ENCODE results near the gene NMT1.
A peak's percentile ranks its signal among the peaks of the same experiment; 100 is the strongest.

NMT1 gene

GRCh38 chr17:45032174-45032541, 29.0 kb upstream of the NMT1 start:
- Mint-ChIP-seq H3K27ac (peak overlapping the region; percentile 69 to 91 (median 76)), H3K9me3 (no peaks in the 10 kb centered on the region), H3K4me3 (peak overlapping the region in 1 of 3 experiments; percentile 3), H3K36me3 (ENCODE audit: low read depth) (peaks cover 47% of the 10 kb centered on the region), H3K27me3 (ENCODE audit: low read depth) (no peaks in the 10 kb centered on the region), H3K4me1 (peaks cover 53% of the 10 kb centered on the region)
- no peak for TF ChIP-seq CTCF (IDR thresholded peaks at IDR 0.05; ENCODE audit: unreplicated experiment in 3 of 3)

- H3K27ac Mint-ChIP-seq: peak overlapping the region; percentile 34 to 43 (median 35)
- H3K4me1 Mint-ChIP-seq: peaks cover 70% of the 10 kb centered on the region
- no peaks in the 10 kb centered on the region for H3K9me3 Mint-ChIP-seq
- no peak for TF ChIP-seq CTCF (IDR thresholded peaks at IDR 0.05; ENCODE audit: unreplicated experiment in 3 of 3)
- H3K4me3 Mint-ChIP-seq: peak overlapping the region in 1 of 3 experiments; percentile 18
- peaks cover 42% of the 10 kb centered on the region for H3K36me3 Mint-ChIP-seq (ENCODE audit: low read depth)
- H3K27me3 Mint-ChIP-seq (ENCODE audit: low read depth): no peaks in the 10 kb centered on the region
Observed at GRCh38 chr17:45034599-45034998, 26.5 kb upstream of the NMT1 start.

DNA sequence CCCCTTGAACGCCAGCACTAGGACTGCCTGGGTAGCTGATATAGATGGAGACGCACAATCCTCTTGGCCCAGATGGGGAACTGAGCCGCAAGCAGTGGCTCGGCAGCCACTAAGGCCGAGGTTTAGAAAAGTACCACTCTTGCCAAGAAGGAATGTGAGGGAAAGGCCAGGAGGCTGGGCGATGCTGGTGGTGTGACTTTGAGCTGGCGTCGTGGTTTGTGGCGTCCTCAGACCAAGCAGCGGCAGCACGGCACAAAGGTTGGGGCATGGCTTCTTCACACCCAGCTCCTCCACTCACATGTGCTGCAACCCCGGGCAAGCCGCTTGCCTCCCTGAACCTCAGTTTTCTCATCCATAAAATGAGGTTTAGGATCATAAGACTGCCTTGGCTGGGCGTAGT, 25.3 kb upstream of the NMT1 start:
- Mint-ChIP-seq H3K36me3 (ENCODE audit: low read depth) (peaks cover 34% of the 10 kb centered on the region), H3K9me3 (no peaks in the 10 kb centered on the region), H3K27me3 (ENCODE audit: low read depth) (no peaks in the 10 kb centered on the region), H3K4me3 (no peak overlapping the region), H3K4me1 (peaks cover 69% of the 10 kb centered on the region), H3K27ac (no peak overlapping the region)
- TF ChIP-seq CTCF (IDR thresholded peaks at IDR 0.05; ENCODE audit: unreplicated experiment in 3 of 3): no peak

- TF ChIP-seq CTCF (IDR thresholded peaks at IDR 0.05; ENCODE audit: unreplicated experiment in 3 of 3): no peak
- Mint-ChIP-seq H3K27me3 (ENCODE audit: low read depth) (no peaks in the 10 kb centered on the region), H3K4me1 (peaks cover 66% of the 10 kb centered on the region), H3K9me3 (no peaks in the 10 kb centered on the region), H3K36me3 (ENCODE audit: low read depth) (peaks cover 29% of the 10 kb centered on the region), H3K4me3 (no peak overlapping the region), H3K27ac (peak overlapping the region; percentile 90 to 93 (median 91))
Observed at GRCh38 chr17:45036691-45037090, 24.4 kb upstream of the NMT1 start.

DNA sequence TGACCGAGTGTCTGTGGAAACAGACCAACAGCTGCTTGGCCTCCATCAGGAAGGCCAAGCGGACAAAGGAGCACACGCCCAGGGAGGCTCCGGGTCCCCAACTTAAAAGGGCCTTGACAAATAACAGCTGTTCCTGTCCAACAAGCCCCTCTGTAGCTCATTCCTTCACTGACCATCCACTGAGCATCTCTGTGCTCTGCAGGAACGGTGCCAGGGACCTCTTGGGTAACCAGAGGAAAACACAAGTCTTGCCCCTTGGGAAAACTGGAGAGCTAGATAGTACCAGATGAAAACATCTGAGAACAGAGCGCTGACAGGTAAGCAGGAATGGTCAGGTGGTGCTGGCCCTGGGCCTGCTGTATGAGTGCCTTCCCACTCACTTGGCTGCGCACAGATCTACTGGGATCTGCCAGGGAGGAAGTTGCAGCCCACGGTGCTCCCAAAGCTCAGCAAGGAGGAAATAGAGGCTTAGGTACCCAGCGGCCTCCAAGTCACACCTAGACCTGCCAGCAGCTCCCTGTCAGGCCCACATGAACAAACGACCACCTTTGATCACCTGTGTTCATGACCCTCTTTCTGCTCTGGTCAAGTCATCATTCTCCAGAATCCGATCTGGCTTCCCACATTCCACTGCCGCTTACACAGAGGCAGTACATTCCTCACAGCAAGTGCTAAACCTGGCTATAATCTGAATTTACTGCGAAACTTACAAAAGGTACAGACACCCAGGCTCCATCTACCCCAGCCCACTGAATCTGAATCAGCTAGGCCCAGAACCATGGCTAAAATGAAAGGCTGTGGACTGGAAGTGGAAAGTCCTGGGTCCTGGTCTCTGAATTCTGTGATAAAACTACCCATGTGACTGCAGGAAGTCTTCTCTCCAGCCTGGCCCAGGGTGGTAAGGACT, 22.1 kb upstream of the NMT1 start:
- Mint-ChIP-seq H3K9me3 (no peaks in the 10 kb centered on the region), H3K36me3 (ENCODE audit: low read depth) (peaks cover 14% of the 10 kb centered on the region), H3K27ac (peak overlapping the region; percentile 90 to 95 (median 93)), H3K4me3 (peak overlapping the region in 2 of 3 experiments; percentile 29 to 51), H3K27me3 (ENCODE audit: low read depth) (no peaks in the 10 kb centered on the region), H3K4me1 (peaks cover 72% of the 10 kb centered on the region)
- no peak for TF ChIP-seq CTCF (IDR thresholded peaks at IDR 0.05; ENCODE audit: unreplicated experiment in 3 of 3)

DNA sequence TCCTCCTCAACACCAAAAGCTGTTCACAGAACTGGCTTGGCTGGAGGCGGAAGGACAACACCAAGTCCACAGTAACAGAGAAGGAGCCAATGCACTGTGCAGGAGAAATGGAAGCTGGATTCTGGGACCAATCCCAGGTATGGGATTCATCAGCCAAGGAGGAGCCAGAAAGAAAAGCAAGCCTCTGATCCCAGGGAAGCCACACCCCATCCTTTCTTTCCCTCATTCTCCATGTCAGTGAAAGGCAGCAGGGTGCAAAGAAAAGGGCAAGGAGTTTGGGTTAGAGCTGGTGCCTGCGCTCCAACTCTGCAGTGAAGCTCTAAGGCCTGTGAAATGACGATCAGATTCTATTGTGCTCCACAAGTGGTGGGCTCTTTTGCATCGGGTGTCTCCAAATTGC, 20.7 kb upstream of the NMT1 start:
- no peak overlapping the region for H3K4me3 Mint-ChIP-seq
- H3K27ac Mint-ChIP-seq: peak overlapping the region; percentile 27 to 86 (median 68)
- H3K9me3 Mint-ChIP-seq: no peaks in the 10 kb centered on the region
- H3K27me3 Mint-ChIP-seq (ENCODE audit: low read depth): no peaks in the 10 kb centered on the region
- H3K36me3 Mint-ChIP-seq (ENCODE audit: low read depth): peaks cover 3% of the 10 kb centered on the region
- H3K4me1 Mint-ChIP-seq: peaks cover 65% of the 10 kb centered on the region
- no peak for TF ChIP-seq CTCF (IDR thresholded peaks at IDR 0.05; ENCODE audit: unreplicated experiment in 3 of 3)

Data from nephron (organoid).